Ureter (tissue), 1 donor: ENCODE results near the gene PABPN1L. TPM values are rescaled to one million over a fixed set of nuclear protein-coding genes. Genes with fewer than 3 reads are reported as not detected.

Source experiments
- DNase-seq: peaks from one replicate; pipeline ENCODE4 v3.0.0-alpha.2; 2020; ENCODE audit warnings: low spot score
- total RNA-seq: library from RNA; stranded (reverse); gene quantifications from one replicate; pipeline ENCODE4 v1.2.4, GENCODE V29; 2023
- donor health status: DM: yes; HTN: yes; CAD: no.

The PABPN1L gene
- total RNA-seq, 1 donor from 2014 or later: not detected

DNA sequence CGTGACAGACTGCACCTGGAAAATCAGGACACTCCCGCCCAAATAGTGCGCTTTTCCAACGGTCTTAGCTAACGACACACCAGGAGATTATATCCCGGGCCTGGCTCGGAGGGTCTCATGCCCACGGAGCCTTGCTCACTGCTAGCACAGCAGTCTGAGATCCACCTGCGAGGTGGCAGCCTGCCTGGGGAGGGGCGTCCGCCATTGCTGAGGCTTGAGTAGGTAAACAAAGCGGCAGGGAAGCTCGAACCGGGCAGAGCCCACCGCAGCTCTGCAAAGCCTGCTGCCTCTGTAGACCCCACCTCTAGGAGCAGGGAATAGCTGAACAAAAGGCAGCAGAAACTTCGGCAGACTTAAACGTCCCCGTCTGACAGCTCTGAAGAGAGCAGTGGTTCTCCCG is 14.8 kb downstream of the PABPN1L start:
- no peak for DNase-seq

GRCh38 chr16:88850531-88851199 is 15.8 kb downstream of the PABPN1L start:
- no peak for DNase-seq

DNA sequence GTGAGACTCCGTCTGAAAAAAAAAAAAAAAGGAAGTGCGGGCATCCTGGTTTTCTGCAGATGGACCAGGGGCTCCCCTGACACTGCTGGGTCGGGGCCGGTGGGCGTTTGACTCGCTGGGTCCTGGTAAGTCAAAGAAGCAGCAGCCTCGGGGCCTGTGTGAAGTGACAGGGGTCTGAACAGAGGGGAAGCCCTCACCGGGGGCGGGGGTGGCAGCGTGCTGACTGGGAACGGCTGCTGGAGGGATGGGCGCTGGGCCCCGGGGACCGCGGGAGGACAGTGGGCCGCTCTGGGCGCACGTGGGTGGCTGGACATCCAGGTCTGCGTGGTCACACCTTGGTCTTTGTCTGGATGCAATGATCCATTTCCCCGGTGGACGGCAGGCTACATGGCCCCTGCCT is 17.9 kb downstream of the PABPN1L start:
- no peak for DNase-seq

- DNase-seq: no peak
These were observed 18.8 kb downstream of the PABPN1L start for GRCh38 chr16:88847654-88848053.

GRCh38 chr16:88846088-88846487 is 20.4 kb downstream of the PABPN1L start:
- no peak for DNase-seq

DNA sequence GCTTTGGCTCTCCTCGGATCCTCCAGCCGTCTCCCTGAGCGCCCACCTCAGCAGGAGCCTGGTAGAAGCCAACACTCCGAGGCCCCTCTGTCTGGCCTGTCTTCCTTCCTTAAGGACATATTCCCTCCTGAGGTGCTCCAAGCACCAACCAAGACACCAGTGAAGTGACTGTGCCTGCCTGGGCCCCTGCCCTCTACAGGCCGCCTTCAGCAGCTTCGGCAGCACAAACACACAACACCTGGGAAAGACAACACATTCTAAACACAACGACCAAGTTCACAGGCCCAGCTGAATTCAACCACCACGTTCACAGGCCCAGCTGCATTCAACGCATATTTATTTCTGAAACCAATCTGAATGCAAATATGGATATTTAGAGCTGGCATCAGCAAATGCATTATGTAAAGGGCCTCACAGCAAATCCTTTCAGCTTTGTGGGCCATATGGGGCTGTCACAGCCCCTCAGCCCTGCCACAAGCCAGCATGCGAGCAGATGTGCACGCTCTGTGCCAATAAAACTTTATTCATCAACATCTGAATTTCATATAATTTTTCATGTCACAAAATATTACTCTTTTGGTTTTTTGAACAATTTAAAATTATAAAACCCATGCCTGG is 21.9 kb downstream of the PABPN1L start:
- DNase-seq: no peak

DNA sequence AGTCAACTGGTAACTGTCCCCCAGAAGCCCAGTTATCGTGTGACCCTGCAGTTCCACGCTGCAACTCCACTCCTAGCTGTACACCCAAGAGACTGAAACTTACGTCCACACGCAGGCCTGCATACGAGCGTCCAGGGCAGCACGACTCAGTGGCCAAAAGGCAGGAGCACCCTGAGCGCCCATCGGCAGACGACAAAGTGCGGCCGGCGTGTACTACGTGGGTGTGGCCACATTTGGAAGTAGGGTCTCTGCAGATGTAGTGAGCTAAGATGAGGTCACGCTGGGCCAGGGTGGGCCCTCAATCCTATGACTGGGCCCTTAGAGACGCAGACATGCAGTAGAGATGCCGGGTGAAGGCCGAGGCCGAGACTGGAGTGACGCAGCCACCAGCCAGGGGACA is 23.2 kb downstream of the PABPN1L start:
- DNase-seq: no peak

DNA sequence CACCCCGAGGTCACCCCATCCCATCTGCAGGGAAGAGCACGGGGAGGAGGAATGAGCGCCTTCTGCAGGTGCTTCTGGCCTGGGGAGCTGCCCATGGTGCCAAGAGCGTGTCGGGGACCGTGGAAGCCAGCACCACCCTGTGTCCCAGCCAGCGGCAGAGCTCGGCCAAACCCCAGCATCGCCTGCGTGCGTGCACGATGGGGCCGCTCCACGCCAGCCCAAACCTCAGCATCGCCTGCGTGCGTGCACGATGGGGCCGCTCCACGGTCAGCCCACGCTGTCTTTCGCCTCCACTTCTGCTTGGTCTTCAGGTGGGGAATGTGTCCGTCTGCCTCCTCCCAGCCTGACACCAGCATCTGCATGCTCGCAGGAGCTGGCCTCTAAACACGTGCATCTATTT is 23.7 kb downstream of the PABPN1L start:
- no peak for DNase-seq

DNA sequence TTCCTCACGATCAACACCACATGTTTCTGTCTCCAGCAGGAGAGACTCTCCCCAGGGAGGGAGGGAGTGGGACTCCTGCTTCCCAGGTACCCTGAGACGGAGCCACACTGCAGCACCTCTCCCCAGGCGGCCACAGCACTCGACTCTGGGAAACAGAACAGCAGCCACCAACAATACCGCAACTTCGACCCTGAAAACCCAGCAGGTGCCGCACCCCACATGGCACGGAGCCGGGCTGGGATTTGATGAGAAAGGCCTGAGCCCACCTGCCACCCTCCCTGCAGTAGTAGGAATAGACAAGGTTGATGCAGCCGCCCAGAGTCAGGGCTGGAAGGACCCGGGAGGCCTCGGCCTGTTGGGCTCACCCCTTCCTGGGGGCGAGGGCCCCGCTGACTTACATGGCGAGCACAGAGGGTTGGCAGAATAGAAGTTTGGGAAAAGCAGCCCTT is 24.1 kb downstream of the PABPN1L start:
- no peak for DNase-seq

DNA sequence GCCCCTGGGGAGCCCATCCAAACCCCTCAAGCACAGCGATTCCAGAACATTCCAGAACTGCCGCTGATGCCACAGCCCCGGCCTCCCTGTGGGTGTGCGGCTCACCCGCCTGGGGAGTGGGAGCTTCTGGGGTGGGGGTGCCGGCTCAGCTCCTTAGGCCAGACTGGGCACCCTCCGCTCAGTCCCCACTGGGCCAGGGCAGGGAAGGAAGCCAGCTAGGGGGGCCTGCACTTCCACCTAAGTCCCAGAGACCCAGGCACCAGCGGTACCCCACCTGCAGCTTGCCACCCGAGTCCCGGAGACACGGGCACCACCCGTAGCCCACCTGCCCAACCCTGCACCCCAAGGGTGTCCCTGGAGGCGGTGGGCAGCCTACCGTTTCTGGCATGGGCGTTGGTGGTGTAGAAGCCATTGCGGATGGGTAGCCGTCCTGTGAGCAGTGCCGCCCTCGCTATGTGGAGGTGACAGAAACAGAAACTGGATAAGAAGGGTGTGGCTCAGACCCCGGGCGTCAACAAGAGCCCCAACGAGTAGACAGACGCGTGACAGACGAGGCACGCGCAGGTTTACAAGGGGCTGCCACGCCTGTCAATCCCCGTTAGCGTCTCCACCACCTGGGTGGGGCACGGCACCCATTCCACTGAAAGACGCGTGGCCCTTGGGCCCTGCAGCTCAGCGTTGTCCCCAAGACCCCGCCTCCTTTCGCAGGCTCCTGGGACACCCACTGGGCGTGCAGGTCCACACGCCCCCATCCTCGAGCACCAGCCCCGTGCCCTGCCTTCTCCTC is 24.7 kb downstream of the PABPN1L start:
- DNase-seq: no peak

GRCh38 chr16:88840600-88841215 is 25.8 kb downstream of the PABPN1L start:
- DNase-seq: no peak

DNA sequence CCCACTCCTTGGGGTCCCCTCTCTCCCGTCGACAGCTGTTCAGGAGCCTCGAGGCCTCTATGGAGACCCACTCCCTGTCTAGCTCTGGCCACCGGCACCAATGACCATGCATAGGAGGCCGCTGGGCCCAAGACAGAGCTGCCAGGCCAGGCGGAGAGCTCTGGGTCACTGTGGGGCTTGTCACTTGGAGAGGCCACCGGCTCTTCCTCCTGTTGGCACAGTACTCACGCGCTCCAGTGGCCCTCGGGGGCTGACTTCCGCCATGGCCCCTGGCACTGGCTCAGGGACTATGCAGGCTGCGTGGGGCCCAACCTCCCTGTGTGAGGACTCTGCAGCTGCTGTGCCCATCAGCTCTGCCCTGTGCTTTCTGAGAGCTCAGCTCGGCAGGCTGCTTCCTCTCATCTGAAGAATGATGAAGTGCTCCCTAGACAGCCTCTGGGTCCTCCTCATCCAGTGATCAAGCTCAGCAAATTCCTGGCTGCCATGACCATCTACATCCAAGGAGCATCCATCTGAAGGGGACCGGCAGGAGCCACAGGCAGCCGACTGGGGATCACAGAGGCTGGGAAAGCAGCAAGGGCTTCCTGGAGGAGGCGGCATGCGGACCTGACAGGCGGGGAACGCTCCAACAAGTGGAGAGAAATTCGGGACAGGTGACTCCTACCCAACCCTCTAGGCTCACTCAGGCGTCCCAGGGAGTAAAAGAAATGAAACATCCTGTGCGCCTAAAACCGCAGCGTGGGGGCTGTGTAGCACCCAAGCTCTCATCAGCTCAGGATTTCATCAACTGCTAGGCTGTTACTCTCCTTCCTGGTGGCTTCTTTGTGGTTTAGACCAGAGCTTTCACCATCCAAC is 26.5 kb downstream of the PABPN1L start:
- no peak for DNase-seq

GRCh38 chr16:88839026-88839529 is 27.4 kb downstream of the PABPN1L start:
- no peak for DNase-seq

- DNase-seq: no peak
These were observed 27.9 kb downstream of the PABPN1L start for GRCh38 chr16:88838566-88838965.

DNA sequence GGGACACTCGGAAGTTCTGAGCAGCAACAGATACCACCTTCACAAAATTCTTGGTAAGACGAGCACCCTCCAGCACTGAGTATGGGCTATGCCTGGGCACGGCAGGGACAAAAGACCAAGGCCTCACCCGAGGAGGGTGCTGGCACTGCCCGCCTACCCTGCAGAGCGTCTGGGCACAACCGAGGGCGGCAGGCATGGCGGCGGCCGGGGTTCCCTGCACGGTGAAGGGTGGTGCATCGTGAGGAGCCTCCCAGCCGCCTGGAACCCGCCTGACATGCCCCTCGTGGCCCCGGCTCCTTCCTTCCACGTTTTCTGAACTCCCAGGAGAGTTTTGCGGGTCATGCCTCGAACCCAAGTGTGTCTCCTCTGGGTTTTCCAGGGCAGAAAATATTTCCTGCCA is 28.7 kb downstream of the PABPN1L start:
- no peak for DNase-seq

DNA sequence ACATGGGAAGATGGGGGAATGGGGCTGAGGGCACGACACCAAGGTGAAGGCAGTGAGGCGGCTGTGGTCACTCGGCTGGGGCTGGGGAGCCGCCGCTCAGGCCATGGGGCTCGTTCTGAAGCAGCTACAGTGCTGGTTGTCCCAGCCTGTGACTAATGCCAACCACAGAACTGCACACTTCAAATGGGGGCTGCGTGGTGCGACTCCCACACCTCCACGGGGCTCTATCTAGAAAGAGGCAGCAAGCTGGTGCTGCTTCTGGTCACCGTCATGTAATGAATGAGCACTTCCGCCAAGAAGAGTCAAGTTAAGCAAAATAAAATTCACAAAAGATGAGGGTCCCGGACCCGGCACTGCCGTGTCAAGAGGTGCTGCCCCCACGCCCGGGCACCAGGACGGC is 29.7 kb downstream of the PABPN1L start:
- no peak for DNase-seq

GRCh38 chr16:88835818-88836217 is 30.6 kb downstream of the PABPN1L start:
- DNase-seq: no peak

GRCh38 chr16:88835383-88835782 is 31.1 kb downstream of the PABPN1L start:
- DNase-seq: no peak

DNA sequence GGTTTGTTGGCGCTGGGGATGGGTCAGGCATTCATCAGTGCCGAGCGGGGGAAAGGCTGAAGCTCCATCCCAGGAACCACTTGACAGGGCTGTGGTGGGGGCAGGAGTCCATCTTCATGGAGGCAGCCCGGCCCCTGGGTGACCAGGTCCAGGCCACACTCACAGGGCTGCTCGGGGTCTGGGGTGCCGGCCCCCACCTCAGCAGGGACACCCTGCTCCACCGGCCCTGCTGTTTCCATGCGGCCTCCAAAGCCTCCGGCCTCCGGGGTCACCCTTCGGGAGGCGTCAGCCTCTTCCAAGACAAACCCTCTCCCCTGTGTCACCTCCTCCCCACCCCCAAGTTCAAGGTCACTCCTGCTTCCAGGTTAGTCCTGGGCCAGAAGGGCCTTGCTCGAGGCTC is 31.8 kb downstream of the PABPN1L start:
- no peak for DNase-seq

DNA sequence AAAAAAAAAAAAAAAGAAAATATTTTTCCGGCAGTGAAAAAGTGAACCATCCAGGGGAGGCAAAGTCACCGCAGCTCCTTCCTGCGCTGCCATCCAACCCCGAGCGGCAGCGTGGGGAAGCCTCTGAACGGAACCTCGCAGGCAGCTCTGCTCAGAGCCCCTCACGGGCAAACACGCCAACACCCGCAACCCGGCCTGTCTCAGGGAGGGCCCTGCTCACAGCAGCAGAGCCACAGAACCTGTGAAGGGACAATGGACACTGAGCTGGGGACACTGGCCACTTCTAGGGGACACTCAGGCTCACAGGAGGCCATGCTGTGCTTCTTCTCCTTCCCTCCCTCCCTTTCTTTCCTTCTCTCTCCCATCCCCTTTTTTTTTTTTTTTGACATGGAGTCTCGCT is 33.4 kb downstream of the PABPN1L start:
- no peak for DNase-seq

DNA sequence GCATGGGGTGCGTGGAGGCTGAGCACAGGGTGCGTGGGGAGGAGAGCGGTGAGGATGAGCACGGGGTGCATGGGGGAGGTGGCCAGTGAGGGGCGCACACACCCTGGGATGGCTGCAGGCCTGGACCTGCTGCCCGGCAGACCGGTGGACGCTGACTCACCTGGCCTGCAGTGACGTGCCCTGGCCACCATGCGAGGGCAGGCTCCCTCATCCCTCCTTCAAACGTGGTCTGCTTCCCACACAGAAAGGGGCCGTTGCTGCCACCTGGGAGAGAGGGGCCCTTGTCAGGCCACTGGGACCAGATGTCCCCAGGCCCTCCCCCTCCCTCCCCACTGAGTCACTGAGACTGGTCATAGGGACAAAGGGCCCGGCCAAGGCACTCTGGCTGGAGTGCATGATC is 34.6 kb downstream of the PABPN1L start:
- no peak for DNase-seq
